ENCODE measurements around the gene APBA2. TPM values are rescaled to one million over a fixed set of nuclear protein-coding genes. Genes with fewer than 3 reads are reported as not detected.

The APBA2 gene
- total RNA-seq, 5 donors from 2014 or later (not counting 1 experiment from before 2014, with no cell fraction given) = 78.9 to 118 (median 94.9) TPM

DNA sequence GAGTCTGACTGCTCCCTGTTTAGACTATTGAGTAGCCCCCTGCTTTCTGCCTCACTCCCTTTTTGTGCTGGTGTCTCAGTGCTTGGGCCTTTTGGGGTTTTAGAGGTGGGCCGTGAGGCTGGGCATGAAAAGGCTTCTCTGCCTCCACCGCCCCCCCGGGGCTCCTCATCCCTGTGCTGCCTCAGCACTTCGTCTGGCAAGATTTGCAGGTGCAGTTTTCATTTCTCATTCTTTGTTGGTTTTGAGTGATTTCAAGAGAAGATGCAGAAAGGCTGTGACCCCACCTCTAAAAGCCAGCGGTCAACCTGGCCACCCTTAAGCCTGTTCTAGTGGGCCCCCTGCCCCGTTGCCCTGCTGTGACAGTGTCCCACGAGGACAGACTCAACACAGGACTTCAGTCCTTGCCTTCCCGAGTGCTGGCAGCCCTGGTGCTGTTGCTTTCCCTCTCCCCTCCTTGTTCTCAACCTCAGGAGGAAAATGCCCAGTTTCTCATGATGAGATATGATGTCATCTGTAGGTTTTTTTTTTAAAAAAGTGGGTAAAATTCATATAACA is 38.0 kb downstream of the APBA2 start:
- no peak for ATAC-seq (replicated peaks in 1 of 4)
- Histone ChIP-seq H3K36me3 (ENCODE audit: control insufficient read depth in 2 of 2, extremely low read depth in 1 of 2, insufficient read depth in 1 of 2, low read length in 1 of 2) (peaks cover 4 to 17% of the 10 kb centered on the region in 2 donors), H3K4me1 (ENCODE audit: control insufficient read depth in 1 of 2, extremely low read depth in 1 of 2, insufficient read depth in 2 of 2, low read length in 2 of 2) (peaks cover 18 to 57% of the 10 kb centered on the region in 2 experiments)

GRCh38 chr15:28927043-28927442 is 41.3 kb downstream of the APBA2 start:
- Histone ChIP-seq H3K27ac (ENCODE audit: low read length) (no peak overlapping the region), H3K36me3 (ENCODE audit: control insufficient read depth in 2 of 2, extremely low read depth in 1 of 2, insufficient read depth in 1 of 2, low read length in 1 of 2) (peaks cover 4 to 19% of the 10 kb centered on the region in 2 donors), H3K27me3 (replicated peaks in 1 of 2; ENCODE audit: control insufficient read depth in 2 of 2, extremely low read depth in 1 of 2, insufficient read depth in 2 of 2, low read length in 1 of 2) (no peaks in the 10 kb centered on the region), H3K4me1 (ENCODE audit: control insufficient read depth in 1 of 2, extremely low read depth in 1 of 2, insufficient read depth in 2 of 2, low read length in 2 of 2) (peaks cover 0 to 41% of the 10 kb centered on the region in 2 experiments), H3K4me3 (ENCODE audit: control insufficient read depth in 1 of 2, extremely low read depth in 1 of 2, low read length in 1 of 2) (no peak overlapping the region), H3K9me3 (no peaks in the 10 kb centered on the region)
- H3K4me1 Mint-ChIP-seq = peaks cover 50 to 60% (median 55%) of the 10 kb centered on the region in 3 donors
- no peak overlapping the region for H3K4me3 Mint-ChIP-seq
- peak overlapping the region in 1 of 2 donors; percentile 41 for H3K27ac Mint-ChIP-seq
- POLR2A ChIA-PET = no interaction called here
- H3K9me3 Mint-ChIP-seq = no peaks in the 10 kb centered on the region
- no peaks in the 10 kb centered on the region for H3K27me3 Mint-ChIP-seq
- ATAC-seq (replicated peaks in 1 of 4) = no peak
- WGBS (ENCODE audit: insufficient coverage) = no CpG with 5 or more reads among the region's 5 CpGs
- CTCF ChIA-PET = no interaction called here
- peaks cover 37% of the 10 kb centered on the region for H3K36me3 Mint-ChIP-seq
- DNase-seq = no peak

More for the DNA sequence above, 38.0 kb downstream of the APBA2 start:
- H3K27ac Mint-ChIP-seq = peak overlapping the region; percentile 56 to 81
- CTCF ChIA-PET = interaction anchor here in 1 of 2 donors (0.5 kb wide), 1 partner anchor 859 kb away, joined by 3 read pairs; no protein-coding TSS in a partner anchor
- peaks cover 73 to 76% (median 73%) of the 10 kb centered on the region in 3 donors for H3K4me1 Mint-ChIP-seq
- no peaks in the 10 kb centered on the region for H3K9me3 ChIP-seq
- peak overlapping the region in 1 of 3 donors; percentile 47 for H3K4me3 Mint-ChIP-seq
- H3K4me3 ChIP-seq (ENCODE audit: control insufficient read depth in 1 of 2, extremely low read depth in 1 of 2, low read length in 1 of 2) = no peak overlapping the region
- POLR2A ChIA-PET = no interaction called here
- no peak for DNase-seq
- H3K27ac ChIP-seq (ENCODE audit: low read length) = no peak overlapping the region
- no peaks in the 10 kb centered on the region for H3K9me3 Mint-ChIP-seq
- H3K27me3 Mint-ChIP-seq = no peaks in the 10 kb centered on the region
- 53% methylated on average over 4 of the region's 8 CpGs for WGBS (ENCODE audit: insufficient coverage)
- peaks cover 28% of the 10 kb centered on the region for H3K36me3 Mint-ChIP-seq
- H3K27me3 ChIP-seq (replicated peaks in 1 of 2; ENCODE audit: control insufficient read depth in 2 of 2, extremely low read depth in 1 of 2, insufficient read depth in 2 of 2, low read length in 1 of 2) = peaks cover 0 to 3% of the 10 kb centered on the region in 2 experiments

- CTCF ChIA-PET = no interaction called here
- 92% methylated on average over 9 of the region's 10 CpGs for WGBS (ENCODE audit: insufficient coverage)
Observed at GRCh38 chr15:28929200-28929599, 43.4 kb downstream of the APBA2 start.

DNA sequence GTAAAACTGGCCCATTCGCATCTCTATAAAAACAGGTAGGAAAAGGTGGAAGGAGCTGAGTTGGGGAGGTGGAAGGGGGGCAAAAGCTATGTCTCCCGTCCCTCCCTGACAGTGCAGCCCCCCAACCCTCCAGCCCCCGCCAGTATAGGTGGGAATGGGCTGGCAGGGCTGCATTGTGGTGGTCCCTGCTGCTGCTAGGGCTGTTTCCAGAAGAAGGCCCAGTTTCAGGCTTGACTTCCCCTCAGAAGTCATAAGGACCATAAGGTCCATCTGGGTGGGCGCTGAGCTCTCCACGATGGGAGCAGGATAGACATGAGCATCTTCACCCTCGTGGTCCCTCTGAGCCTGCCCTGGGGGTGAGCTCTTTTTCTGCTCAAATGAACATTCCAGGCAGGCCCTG is 44.2 kb downstream of the APBA2 start:
- Mint-ChIP-seq H3K27ac (no peak overlapping the region), H3K27me3 (no peaks in the 10 kb centered on the region), H3K4me1 (peaks cover 50 to 53% (median 53%) of the 10 kb centered on the region in 3 donors), H3K36me3 (peaks cover 26% of the 10 kb centered on the region), H3K4me3 (no peak overlapping the region), H3K9me3 (no peaks in the 10 kb centered on the region)
- Histone ChIP-seq H3K9me3 (no peaks in the 10 kb centered on the region), H3K4me3 (ENCODE audit: control insufficient read depth in 1 of 2, extremely low read depth in 1 of 2, low read length in 1 of 2) (no peak overlapping the region), H3K36me3 (ENCODE audit: control insufficient read depth in 2 of 2, extremely low read depth in 1 of 2, insufficient read depth in 1 of 2, low read length in 1 of 2) (peaks cover 4 to 14% of the 10 kb centered on the region in 2 donors), H3K4me1 (ENCODE audit: control insufficient read depth in 1 of 2, extremely low read depth in 1 of 2, insufficient read depth in 2 of 2, low read length in 2 of 2) (peaks cover 3 to 39% of the 10 kb centered on the region in 2 experiments), H3K27me3 (replicated peaks in 1 of 2; ENCODE audit: control insufficient read depth in 2 of 2, extremely low read depth in 1 of 2, insufficient read depth in 2 of 2, low read length in 1 of 2) (no peaks in the 10 kb centered on the region), H3K27ac (ENCODE audit: low read length) (no peak overlapping the region)
- POLR2A ChIA-PET = no interaction called here
- ATAC-seq (replicated peaks in 1 of 4) (no peak), DNase-seq (no peak)
- CTCF ChIA-PET = interaction anchor here in 1 of 2 donors (0.6 kb wide), 1 partner anchor 27 kb away, joined by 3 read pairs; no protein-coding TSS in a partner anchor
- WGBS (ENCODE audit: insufficient coverage) = 94% methylated on average over 3 of the region's 6 CpGs

More at GRCh38 chr15:28929200-28929599, 43.4 kb downstream of the APBA2 start:
- Mint-ChIP-seq H3K9me3 (no peaks in the 10 kb centered on the region), H3K27ac (peak overlapping the region in 1 of 2 donors; percentile 23), H3K27me3 (no peaks in the 10 kb centered on the region), H3K4me1 (peaks cover 50 to 54% (median 53%) of the 10 kb centered on the region in 3 donors), H3K36me3 (peaks cover 29% of the 10 kb centered on the region), H3K4me3 (no peak overlapping the region)
- H3K4me1 ChIP-seq (ENCODE audit: control insufficient read depth in 1 of 2, extremely low read depth in 1 of 2, insufficient read depth in 2 of 2, low read length in 2 of 2) = peaks cover 0 to 35% of the 10 kb centered on the region in 2 experiments
- no peak for ATAC-seq (replicated peaks in 1 of 4)
- POLR2A ChIA-PET = no interaction called here
- no peaks in the 10 kb centered on the region for H3K27me3 ChIP-seq (replicated peaks in 1 of 2; ENCODE audit: control insufficient read depth in 2 of 2, extremely low read depth in 1 of 2, insufficient read depth in 2 of 2, low read length in 1 of 2)
- no peak overlapping the region for H3K4me3 ChIP-seq (ENCODE audit: control insufficient read depth in 1 of 2, extremely low read depth in 1 of 2, low read length in 1 of 2)
- no peak overlapping the region for H3K27ac ChIP-seq (ENCODE audit: low read length)
- H3K9me3 ChIP-seq = no peaks in the 10 kb centered on the region
- H3K36me3 ChIP-seq (ENCODE audit: control insufficient read depth in 2 of 2, extremely low read depth in 1 of 2, insufficient read depth in 1 of 2, low read length in 1 of 2) = peaks cover 4 to 14% of the 10 kb centered on the region in 2 donors
- no peak for DNase-seq

DNA sequence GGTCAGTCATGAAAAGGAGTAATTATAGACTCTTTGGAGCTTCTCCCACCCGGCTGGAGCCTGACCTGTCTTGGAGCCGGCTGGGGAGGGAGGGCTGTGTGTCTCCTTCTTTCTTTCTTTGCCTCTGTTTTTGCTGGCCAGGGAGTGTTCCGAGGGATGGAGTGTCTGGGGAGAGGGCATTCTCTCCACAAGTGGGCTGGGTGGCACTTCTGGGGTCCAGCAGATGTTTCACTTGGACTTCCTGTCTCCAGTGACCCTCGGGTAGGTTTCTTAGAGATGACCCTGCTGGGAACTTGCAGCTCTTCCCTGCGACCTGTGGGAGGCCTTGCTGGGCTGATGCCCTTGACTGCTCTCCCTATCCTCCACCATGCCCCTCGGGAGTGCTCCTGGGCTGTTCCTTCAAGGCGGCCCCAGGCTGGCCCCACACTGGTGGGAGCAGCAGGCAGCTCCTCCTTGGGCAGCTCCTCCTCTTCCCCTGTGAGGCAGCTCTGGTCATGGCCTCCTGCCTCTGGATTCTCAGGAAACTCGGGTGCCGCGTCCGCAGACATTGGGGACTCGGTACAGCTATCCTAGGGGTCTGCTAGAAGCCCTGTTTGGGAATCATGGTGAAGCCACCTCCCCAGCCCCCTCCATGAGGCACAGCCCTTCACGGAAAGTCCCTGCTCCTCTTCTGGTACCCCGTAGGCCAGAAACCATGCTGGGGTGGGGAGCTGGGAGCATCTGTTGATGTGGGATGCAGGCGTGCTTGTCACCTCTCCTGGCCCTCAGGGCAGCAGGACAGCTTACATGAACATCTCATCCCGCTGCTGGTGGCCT is 44.9 kb downstream of the APBA2 start:
- POLR2A ChIA-PET = interaction anchor here in 1 of 2 donors (0.6 kb wide), 1 partner anchor 30 kb away, joined by 3 read pairs; no protein-coding TSS in a partner anchor
- Histone ChIP-seq H3K4me1 (ENCODE audit: control insufficient read depth in 1 of 2, extremely low read depth in 1 of 2, insufficient read depth in 2 of 2, low read length in 2 of 2) (peaks cover 6 to 45% of the 10 kb centered on the region in 2 experiments), H3K9me3 (no peaks in the 10 kb centered on the region), H3K27ac (ENCODE audit: low read length) (no peak overlapping the region), H3K36me3 (ENCODE audit: control insufficient read depth in 2 of 2, extremely low read depth in 1 of 2, insufficient read depth in 1 of 2, low read length in 1 of 2) (peaks cover 4 to 14% of the 10 kb centered on the region in 2 donors), H3K27me3 (replicated peaks in 1 of 2; ENCODE audit: control insufficient read depth in 2 of 2, extremely low read depth in 1 of 2, insufficient read depth in 2 of 2, low read length in 1 of 2) (no peaks in the 10 kb centered on the region), H3K4me3 (ENCODE audit: control insufficient read depth in 1 of 2, extremely low read depth in 1 of 2, low read length in 1 of 2) (no peak overlapping the region)
- peak overlapping the region in 1 of 2 donors; percentile 46 for H3K27ac Mint-ChIP-seq
- no peaks in the 10 kb centered on the region for H3K9me3 Mint-ChIP-seq
- H3K4me1 Mint-ChIP-seq = peaks cover 52 to 53% (median 53%) of the 10 kb centered on the region in 3 donors
- CTCF ChIA-PET = interaction anchor here in 1 of 2 donors (0.6 kb wide), 1 partner anchor 27 kb away, joined by 3 read pairs; no protein-coding TSS in a partner anchor
- H3K36me3 Mint-ChIP-seq = peaks cover 25% of the 10 kb centered on the region
- no peaks in the 10 kb centered on the region for H3K27me3 Mint-ChIP-seq
- no peak overlapping the region for H3K4me3 Mint-ChIP-seq
- WGBS (ENCODE audit: insufficient coverage) = 92% methylated on average over 12 of the region's 16 CpGs
- ATAC-seq (replicated peaks in 1 of 4) = no peak
- DNase-seq = peak in 2 of 35 experiments; percentile 1 to 17

- DNase-seq (no peak), ATAC-seq (replicated peaks in 1 of 4) (no peak)
- ChIA-PET CTCF (no interaction called here), POLR2A (no interaction called here)
- Histone ChIP-seq H3K27me3 (replicated peaks in 1 of 2; ENCODE audit: control insufficient read depth in 2 of 2, extremely low read depth in 1 of 2, insufficient read depth in 2 of 2, low read length in 1 of 2) (no peaks in the 10 kb centered on the region), H3K27ac (ENCODE audit: low read length) (no peak overlapping the region), H3K4me3 (ENCODE audit: control insufficient read depth in 1 of 2, extremely low read depth in 1 of 2, low read length in 1 of 2) (no peak overlapping the region), H3K9me3 (no peaks in the 10 kb centered on the region), H3K36me3 (ENCODE audit: control insufficient read depth in 2 of 2, extremely low read depth in 1 of 2, insufficient read depth in 1 of 2, low read length in 1 of 2) (peaks cover 4 to 14% of the 10 kb centered on the region in 2 donors), H3K4me1 (ENCODE audit: control insufficient read depth in 1 of 2, extremely low read depth in 1 of 2, insufficient read depth in 2 of 2, low read length in 2 of 2) (peaks cover 17 to 57% of the 10 kb centered on the region in 2 experiments)
- H3K4me1 Mint-ChIP-seq = peaks cover 57 to 61% (median 60%) of the 10 kb centered on the region in 3 donors
- H3K4me3 Mint-ChIP-seq = no peak overlapping the region
- 90% methylated on average over 4 of the region's 4 CpGs for WGBS (ENCODE audit: insufficient coverage)
- H3K36me3 Mint-ChIP-seq = peaks cover 25% of the 10 kb centered on the region
- no peaks in the 10 kb centered on the region for H3K27me3 Mint-ChIP-seq
- no peaks in the 10 kb centered on the region for H3K9me3 Mint-ChIP-seq
- H3K27ac Mint-ChIP-seq = peak overlapping the region in 1 of 2 donors; percentile 81
Observed at GRCh38 chr15:28931828-28932227, 46.1 kb downstream of the APBA2 start.
